Stimulated activated CD4-positive, alpha-beta T cell treated with anti-CD3 and anti-CD28 coated beads, TNF-alpha, amount 100 ng/mL, for 1 hour (primary cell): Measurements from ENCODE around the gene PANK4.

Experiments
- DNase-seq, 3 donors: peaks; one replicate each; pipeline ENCODE4 v3.0.0-alpha.2; 2020; ENCODE audit warnings: low read depth in 3 of 3, low spot score in 1 of 3

PANK4 gene

DNA sequence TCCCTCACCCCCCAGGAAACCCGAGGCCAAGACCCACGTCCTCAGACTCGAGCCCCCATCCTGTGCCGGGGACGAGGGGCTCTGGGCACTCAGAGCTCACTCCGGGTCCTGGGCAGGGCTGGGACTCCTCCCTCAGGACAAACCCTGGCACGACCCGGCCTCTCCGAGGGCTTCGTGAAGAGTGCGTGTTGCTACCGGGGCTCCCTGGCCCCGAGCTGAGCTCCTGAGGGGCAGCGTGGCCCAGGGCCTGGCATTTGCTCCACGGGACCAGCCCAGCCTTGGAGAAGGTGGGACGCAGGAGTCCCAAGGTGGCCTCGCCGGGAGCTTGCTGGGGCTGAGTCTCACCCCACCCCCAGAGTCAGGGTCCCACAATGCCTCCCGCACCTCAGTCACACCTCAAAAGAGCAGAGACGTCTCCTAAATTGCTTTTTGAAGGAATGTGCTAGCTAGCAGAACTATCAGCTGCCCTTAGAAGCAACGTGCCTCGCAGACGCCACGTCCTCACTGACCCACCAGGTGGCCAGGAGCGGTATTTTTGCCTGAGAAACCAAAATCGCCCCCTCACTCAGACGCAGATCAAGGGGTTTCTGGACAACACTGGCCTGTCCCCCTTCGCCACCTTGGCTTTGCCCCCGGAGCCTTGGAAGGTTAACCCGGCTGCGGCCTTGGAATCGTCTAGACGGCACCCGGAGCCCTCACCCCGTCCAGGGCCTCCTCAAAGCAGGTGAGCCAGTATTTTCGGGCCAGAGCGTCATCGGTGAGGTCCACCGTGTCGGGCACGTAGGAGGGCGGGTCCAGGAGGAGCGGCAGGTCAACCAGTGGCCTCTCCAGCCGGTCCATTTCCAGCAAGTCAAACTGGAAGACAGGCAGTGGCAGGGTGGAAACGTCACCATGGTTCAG is 11.3 kb downstream of the PANK4 start:
- DNase-seq = no peak

DNA sequence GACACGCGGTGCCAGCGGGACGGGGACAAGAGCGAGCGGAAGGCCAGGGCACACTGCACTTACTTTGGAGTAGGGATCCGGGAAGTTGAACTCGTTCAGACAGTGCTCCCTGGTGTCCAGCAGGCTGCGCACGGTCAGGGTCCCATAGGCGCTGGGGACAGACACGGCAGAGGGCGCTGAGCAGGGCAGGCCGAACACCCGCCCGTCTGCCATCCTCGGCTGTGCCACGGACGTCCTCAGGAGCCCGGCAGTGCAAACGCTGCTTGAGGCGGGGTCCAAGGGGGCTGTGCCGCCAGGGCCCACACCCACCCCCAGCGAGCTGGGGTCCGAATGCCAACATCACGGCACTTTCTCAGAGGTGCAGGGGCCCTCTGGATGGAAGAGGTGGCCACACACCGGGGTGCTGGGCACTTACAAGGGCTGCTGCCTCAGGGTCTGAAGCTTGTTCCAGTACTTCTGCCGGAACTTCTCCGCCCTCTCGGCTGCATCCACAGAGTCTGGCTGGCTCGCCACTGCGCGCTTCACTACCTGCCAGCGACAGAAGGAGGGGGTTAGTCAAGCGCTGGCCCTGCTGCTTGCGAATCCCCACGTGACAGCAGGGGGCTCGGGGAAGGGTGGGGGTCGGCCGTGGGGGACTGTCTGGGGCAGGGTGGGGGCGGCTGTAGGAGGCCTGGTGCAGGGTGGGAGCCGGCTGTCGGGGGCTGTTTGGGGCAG is 12.3 kb downstream of the PANK4 start:
- no peak for DNase-seq

DNA sequence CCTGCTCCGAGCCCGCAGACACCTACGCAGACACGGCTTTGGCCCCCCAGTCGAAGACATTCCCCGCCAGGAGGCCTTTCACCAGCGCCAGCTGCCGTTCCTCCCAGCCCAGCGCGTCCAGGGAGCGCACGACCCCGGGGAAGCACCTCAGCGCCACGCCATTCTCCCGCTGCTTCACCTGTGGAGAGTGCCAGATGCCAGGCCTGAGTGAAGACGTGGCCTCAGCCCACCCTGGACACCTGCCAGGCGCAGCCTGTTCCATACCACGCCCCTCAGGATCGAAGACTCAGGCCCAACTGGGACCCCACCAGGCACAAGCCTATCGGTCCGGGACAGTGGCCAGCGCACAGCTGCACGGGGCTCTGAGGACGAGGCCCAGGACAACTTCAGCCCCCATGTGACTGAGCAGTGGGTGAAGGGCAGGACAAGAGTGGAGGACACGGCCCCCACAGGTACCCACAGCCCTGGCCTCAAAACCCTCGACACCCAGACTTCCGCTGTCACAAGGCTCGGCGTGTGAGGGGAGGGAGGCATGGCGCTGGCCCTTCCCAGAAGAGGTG is 13.5 kb downstream of the PANK4 start:
- no peak for DNase-seq

DNA sequence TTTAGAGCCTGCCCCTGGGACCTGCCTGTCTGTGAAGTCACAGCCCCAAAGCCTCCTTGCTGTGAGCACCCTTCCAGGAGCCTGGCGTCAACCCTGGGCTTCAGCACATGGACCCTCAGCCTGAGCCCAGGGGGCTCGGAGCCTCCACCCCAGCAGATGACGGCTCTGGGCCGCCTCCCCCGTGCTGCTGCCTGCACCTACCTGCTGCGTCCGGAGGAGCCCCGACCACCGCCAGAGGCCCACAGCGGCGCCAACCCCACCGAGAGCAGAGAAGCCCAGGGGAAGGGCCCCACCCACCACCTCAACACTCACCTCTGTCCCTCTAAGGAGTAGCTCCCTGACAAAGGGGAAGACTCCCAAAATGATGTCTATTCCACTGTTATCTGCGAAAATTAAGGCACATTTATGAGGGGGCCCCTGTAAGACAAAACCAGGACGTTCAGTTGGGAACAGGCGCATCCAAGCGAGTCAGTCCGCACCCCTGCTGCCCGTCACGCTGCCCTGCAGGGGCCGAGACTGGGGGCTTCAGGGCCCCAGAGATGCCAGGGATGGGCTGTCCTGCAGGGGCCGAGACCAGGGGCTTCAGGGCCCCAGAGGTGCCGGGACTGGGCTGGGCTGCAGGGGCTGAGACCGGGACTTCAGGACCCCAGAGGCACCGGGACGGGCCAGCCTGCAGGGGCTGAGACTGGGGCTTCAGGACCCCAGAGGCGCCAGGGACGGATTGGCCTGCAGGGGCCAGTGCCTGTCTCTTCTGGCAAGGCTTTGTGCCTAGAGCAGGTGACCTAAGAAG is 15.8 kb downstream of the PANK4 start:
- no peak for DNase-seq

DNA sequence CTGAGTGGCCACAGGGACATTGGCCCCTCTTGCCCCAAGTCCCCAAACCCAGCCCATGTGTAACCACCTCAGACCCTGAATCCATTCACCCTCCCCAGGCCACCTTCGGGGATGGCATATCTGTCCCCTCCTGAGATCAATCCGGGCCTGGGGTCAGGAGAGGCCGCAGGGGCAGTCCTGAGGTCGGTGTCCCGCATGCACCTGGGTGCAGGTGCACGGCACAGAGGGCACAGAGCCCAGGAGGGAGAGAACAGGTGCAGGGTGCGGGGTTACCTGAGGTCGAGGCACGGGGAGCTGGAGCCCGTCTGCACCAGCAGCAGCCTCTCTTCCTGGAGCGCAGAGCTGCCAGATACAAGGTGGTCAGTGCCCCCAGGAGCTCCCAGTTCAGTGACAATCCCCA is 16.8 kb downstream of the PANK4 start:
- DNase-seq = no peak

DNA sequence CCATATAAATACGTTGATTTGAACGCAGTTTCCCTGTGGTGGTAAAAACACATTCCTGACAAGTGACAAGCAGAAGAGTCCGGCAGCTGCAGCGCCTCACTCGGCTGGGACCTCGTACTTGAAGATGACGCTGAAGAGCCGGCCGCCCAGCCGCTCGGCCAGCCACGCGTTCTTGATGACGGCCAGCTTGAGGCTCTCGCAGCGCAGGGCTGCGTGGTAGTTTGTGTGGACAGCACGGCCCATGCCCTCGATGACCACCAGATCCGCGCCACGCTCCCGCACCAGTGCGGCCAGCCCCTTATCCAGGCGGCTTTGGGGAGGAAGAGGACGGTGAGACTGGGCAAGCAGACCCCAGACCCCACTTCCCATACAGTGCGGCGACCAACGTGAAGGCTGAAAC is 17.6 kb downstream of the PANK4 start:
- DNase-seq = no peak

DNA sequence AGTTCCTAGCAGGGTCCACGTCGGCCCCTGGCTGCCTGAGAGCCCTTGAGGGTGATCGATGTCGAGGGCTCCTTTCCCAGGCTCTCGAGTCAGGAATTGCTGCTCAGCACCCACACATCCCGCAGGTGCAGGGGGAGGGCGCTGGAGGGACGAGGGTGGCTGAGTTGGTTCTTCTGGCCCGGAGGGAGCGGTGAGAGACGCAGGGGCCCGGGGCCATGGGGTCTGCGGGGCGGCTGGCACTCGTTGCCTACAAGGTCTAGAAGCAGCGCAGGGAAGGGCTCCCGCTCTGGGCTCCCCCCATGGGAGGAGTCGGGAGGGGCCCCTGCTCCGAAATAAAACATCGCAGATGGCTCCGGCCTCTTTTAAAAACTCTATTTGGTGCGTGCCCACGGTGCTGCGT is 18.2 kb downstream of the PANK4 start:
- DNase-seq = no peak

DNA sequence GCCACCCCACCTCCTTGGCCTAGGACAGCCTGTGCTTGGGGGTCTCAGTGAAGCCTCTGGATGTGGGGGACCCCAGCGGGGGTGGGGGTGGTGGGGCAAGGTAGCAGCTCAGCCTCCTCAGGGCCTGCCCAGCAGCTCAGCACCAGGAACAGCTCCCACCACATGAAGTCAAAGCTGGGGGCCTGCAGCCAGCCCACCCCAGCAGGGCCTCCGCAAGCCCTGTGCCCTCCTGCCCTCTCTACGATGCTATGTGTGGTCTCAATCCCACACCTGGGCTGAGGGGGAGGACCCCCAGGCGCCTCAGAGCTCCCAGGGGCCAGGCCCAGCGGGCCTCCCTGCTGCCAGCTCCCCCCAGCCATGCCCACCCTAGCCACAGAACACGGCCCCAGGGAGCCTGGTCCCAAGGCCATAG is 18.6 kb downstream of the PANK4 start:
- DNase-seq = no peak

DNA sequence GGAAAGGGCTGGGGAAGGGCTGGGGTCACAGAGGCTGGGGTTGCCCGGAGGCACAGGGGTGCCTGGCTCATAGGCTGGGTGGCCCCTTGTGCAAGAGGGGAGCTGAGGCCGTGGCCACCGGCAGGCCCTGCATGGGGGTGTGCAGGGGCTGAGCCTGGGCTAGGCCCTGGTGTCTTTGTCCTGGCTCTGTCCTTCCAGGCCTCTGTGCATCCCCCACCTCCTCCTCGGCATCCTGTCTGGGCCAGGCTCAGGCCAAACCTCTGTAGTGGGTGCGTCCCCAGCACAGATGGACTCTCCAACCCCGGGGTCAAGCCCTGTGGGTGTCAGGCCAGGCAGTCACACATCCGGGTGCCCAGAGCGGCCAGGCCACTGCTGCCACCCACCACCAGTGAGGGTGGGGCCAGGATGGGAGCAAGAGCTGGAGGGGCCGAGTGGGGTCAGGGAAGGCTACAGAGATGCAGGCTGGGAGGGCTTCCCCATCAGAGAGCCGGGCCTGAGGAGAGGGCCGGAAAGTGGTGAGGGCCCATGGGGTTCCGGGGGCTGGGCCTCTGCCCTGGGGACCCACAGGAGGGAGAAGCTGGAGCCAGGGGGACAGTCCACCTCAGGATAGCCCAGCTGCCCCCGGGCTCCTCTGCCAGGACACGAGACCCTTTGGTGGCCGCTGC is 19.4 kb downstream of the PANK4 start:
- DNase-seq = no peak

DNA sequence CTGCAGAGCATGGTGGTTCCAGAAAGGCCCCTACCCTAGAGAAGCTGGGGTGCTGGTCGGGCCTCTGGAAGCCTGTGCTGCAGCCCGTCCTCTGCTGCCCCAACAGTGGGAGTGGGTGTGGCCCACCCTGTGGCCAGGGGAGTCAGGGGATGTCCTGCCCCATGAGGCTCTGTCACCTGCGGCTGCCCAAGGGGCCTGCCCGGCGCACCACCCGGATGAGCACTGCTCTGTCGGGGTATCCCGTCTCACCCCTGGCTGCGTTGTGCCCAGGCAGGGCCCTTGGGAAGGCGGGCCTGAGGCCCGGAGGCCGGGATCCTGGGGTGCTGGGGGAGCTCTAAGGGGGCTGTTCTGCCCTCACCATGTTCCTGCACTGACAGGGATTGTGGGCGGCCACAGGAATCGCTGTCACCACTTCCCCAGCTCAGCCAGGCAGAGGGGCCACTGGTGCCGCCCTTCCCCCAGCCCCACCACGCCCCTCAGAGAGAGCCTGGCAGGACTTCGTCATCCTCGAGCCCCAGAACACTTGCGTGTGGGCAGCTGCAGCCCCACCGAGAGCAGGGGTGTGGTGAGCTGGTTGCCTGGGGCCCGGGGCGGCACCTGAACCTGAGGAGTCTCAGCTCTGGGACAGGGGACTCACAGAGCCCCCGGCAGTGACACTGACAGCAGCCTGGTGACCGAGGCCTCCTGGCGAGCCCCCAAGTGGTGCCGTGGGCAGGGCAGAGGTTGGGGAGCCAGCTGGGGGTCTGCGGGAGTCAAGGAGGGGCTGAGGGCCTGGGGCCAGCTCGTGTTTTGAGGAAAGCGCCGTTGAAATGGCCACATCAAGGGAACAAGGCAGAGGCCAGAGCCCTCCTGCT is 20.2 kb downstream of the PANK4 start:
- no peak for DNase-seq

DNA sequence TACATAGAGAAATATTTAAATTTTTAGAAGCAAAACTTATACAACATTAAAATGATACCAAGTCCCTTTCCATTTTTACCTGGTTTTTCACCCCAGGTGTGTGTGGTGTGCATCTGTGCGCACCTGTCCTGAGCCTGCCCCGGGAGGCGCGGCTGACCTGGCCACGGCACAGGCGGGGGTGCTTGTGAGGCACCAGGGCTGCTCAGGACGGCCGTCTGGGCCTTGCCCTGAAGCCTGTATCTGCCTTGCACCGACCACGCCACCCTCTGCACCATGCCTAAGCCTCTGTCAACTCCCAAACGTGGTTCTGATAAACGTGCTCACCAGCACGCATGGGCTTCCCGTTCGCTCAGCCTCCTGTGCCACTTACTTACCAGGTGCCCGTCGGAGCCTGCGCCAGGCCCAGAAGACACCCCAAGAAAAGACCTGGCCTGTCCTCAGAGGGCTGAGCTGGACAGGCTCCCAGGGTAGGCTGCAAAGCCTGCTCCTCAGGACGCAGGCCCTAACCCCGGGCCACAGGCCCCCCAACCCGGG is 20.9 kb downstream of the PANK4 start:
- no peak for DNase-seq

DNA sequence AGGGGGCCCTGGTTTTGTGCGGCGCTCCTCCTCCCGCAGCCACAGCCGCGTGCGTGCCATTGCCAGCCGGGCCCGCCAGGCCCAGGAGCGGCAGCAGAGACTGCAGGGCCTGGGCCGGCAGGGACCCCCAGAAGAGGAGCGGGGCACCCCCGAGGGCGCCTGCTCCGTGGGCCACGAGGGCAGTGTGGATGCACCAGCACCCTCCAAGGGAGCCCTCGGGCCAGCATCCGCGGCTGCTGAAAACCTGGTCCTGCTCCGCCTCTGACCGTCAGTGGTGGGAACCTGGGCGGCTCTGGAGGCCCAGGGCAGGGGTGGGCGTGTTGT is 21.5 kb downstream of the PANK4 start:
- DNase-seq = no peak

DNA sequence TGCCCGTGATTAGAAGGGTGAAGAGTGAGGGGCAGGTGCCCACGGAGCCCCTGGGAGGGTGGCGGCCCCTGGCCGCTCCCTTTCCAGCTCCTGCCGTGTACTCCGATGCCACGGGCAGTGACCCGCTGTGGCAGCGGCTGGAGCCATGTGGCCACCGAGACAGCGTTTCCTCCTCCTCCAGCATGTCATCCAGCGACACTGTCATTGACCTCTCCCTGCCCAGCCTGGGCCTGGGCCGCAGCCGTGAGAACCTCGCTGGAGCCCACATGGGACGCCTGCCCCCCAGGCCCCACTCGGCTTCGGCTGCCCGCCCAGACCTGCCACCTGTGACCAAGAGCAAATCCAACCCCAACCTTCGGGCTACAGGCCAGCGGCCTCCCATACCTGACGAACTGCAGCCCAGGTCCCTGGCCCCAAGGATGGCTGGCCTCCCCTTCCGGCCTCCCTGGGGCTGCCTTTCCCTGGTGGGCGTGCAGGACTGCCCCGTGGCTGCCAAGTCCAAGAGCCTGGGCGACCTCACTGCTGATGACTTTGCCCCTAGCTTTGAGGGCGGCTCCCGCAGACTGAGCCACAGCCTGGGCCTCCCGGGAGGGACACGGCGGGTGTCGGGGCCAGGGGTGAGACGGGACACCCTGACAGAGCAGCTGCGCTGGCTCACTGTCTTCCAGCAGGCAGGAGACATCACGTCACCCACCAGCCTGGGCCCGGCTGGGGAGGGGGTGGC is 22.0 kb downstream of the PANK4 start:
- DNase-seq = no peak

DNA sequence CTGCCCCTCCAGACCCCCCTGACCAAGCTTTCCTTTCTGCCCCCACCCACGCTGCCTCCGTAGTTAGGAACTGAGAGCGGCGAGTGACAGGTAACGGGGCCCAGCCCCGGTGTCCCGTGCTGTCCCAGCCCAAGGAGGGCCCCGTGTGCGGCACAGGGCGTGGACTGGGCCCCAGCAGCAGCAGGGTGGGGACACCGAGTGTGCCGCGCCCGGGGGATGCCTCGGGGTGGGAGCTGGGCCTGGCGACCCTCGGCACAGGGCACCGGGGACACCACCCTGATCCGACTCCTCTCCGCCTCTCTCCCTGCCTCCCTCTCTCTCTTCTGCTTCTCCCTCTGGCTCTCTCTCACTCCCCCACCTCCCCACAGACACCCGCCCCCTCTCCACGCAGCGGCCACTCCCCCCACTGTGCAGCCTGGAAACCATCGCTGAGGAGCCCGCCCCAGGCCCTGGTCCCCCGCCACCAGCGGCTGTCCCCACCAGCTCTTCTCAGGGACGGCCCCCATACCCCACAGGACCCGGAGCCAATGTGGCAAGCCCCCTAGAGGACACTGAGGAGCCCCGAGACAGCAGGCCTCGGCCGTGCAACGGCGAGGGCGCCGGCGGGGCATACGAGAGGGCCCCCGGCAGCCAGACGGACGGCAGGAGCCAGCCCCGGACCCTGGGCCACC is 22.7 kb downstream of the PANK4 start:
- no peak for DNase-seq

DNA sequence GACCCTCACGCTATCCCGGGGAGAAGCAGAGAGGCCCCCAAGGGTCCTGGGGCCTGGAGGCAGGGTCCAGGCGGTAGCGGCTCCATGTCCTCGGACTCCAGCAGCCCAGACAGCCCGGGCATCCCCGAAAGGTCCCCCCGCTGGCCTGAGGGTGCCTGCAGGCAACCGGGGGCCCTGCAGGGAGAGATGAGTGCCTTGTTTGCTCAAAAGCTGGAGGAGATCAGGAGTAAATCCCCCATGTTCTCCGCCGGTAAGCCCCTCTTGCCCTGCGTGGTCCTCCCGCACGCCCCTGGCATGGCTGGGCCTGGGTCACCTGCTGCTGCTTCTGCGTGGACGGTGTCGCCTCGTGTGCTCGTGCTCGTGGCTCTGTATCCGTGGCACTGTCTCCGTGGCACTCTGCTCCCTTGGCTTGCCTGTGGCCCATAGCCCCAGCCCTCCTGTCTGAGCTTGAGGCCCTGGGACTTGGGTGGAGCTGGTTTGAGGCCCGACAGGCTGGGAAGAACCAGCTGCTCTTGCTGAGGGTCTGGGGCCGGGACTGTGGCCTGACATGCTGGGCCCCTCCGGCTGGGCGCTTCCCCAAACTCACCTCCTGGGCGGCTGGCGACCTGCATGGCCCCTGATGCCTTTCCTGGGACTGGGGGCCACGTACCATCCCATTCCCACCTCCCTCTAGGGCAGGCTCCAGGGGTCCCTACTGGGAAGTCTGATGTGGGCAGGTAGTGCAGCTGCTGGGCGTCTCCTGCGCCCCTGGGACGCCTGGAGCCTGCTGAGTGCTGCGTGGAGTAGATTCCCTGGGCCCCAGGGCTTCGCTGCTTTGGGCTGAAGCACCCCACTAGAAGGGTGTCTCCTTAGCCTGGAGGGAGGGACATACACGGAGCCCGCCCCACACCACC is 23.5 kb downstream of the PANK4 start:
- no peak for DNase-seq

DNA sequence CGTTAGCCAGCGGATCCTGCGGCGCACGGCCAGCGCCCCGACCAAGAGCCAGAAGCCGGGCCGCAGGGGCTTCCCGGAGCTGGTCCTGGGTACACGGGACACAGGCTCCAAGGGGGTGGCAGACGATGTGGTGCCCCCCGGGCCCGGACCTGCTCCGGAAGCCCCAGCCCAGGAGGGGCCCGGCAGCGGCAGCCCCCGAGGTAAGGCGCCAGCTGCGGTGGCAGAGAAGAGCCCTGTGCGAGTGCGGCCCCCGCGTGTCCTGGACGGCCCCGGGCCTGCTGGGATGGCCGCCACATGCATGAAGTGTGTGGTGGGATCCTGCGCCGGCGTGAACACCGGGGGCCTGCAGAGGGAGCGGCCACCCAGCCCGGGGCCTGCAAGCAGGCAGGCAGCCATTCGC is 24.2 kb downstream of the PANK4 start:
- no peak for DNase-seq

DNA sequence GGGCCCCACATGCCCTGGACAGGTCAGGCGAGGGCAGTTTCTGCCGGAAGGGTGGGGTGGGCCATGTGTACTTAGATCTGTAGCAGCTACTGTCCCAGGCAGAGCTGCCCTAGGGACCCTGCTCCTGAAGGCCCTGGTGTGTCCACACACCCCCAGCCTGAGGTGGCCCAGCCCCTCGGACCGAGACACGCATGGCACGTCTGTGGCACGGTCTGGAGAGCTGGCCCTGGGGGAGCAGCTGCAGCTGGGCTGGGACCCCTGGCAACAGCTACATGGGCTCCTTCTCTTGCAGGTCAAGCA is 24.6 kb downstream of the PANK4 start:
- no peak for DNase-seq
